ENCODE data around the gene SELENBP1.
A peak's percentile ranks its signal among the peaks of the same experiment; 100 is the strongest.

SELENBP1 gene

GRCh38 chr1:151342021-151342420 lies 30.5 kb downstream of the SELENBP1 start:
- no peak for DNase-seq

GRCh38 chr1:151340870-151341754 lies 31.4 kb downstream of the SELENBP1 start:
- peak; percentile 84 for DNase-seq

- DNase-seq: no peak
These were observed 35.9 kb downstream of the SELENBP1 start for GRCh38 chr1:151336556-151336955.

- DNase-seq: no peak
These were observed 37.7 kb downstream of the SELENBP1 start for GRCh38 chr1:151334822-151335221.

GRCh38 chr1:151327903-151328674 lies 44.4 kb downstream of the SELENBP1 start:
- no peak for DNase-seq

GRCh38 chr1:151327223-151327902 lies 45.1 kb downstream of the SELENBP1 start, which contains the start of gene PI4KB:
Gene PI4KB, minus strand, starts transcription at chr1:151327416. Its CDS starts 10,935 bp downstream, at chr1:151316481.
- peak; percentile 99 for DNase-seq

- peak; percentile 28 for DNase-seq
These were observed 45.8 kb downstream of the SELENBP1 start for GRCh38 chr1:151326619-151327222.

- DNase-seq: no peak
These were observed 46.7 kb downstream of the SELENBP1 start for GRCh38 chr1:151325646-151326429.

- no peak for DNase-seq
These were observed 47.3 kb downstream of the SELENBP1 start for GRCh38 chr1:151325231-151325630.

GRCh38 chr1:151324390-151324930 lies 48.0 kb downstream of the SELENBP1 start:
- DNase-seq: no peak

- no peak for DNase-seq
These were observed 53.5 kb downstream of the SELENBP1 start for GRCh38 chr1:151318975-151319374.

- no peak for DNase-seq
These were observed 56.8 kb downstream of the SELENBP1 start for GRCh38 chr1:151315565-151316235.
